SH-SY5Y (cell line): ENCODE data around the gene TNFSF11.

Experiments
- GATA2 ChIP-seq: IDR thresholded peaks from 2 replicates; pipeline ENCODE4 v1.6.1; 2011; ENCODE audit warnings: mild to moderate bottlenecking, low read depth, low read length
- GATA3 ChIP-seq: IDR thresholded peaks from 2 replicates; pipeline ENCODE4 v1.6.1; 2011; ENCODE audit warnings: low read depth, mild to moderate bottlenecking, low read length, moderate library complexity

GRCh38 chr13:42631181-42631580, 57.2 kb downstream of the TNFSF11 start:
- TF ChIP-seq GATA3, result no peak
- no peak for TF ChIP-seq GATA2
